ENCODE results near the gene HOXA3. TPM values are rescaled to one million over a fixed set of nuclear protein-coding genes. Genes with fewer than 3 reads are reported as not detected.

Gene HOXA3
- total and polyA plus RNA-seq, 2 of the 8 experiments (the other 6 are each of a cell fraction or from before 2014, with no cell fraction given): not detected

- CTCF ChIA-PET (ENCODE audit: partially characterized antibody): interaction anchor here (0.9 to 1.4 kb wide), 2 partner anchors 21 to 23 kb away, joined by 3 to 4 read pairs; partner anchors contain the start of gene HOXA5
- Histone ChIP-seq H3K18ac (ENCODE audit: extremely low read depth, low read length) (no peak overlapping the region), H4K5ac (ENCODE audit: insufficient read length, low read depth, low read length) (no peak overlapping the region), H2AFZ (ENCODE audit: low read length) (no peak overlapping the region), H2AK5ac (ENCODE audit: low read depth, low read length) (no peak overlapping the region), H3K4me2 (ENCODE audit: insufficient read depth in 1 of 2, low read depth in 2 of 2, low read length in 2 of 2) (no peak overlapping the region; a peak in 1 of 4 replicates), H3K9ac (replicated peaks in 1 of 4; ENCODE audit: extremely low read depth in 1 of 4, low read depth in 3 of 4, low read length in 3 of 4) (no peak overlapping the region), H2BK20ac (ENCODE audit: low read length) (no peak overlapping the region), H3K56ac (replicated peaks; ENCODE audit: insufficient read length, low read depth, low read length) (no peak overlapping the region), H2BK5ac (ENCODE audit: low read depth, low read length) (no peak overlapping the region), H3K9me3 (ENCODE audit: insufficient read depth in 2 of 2, low read depth in 1 of 2, low read length in 1 of 2) (no peaks in the 10 kb centered on the region), H3K79me2 (ENCODE audit: control insufficient read depth in 1 of 2, insufficient read depth in 2 of 2, low read length in 2 of 2) (no peaks in the 10 kb centered on the region), H3K36me3 (ENCODE audit: control insufficient read depth in 2 of 4, insufficient read depth in 4 of 4, low read length in 3 of 4) (no peaks in the 10 kb centered on the region), H3K23me2 (ENCODE audit: low read depth, low read length) (no peaks in the 10 kb centered on the region; the same call in 1 of the 2 replicates), H3K27me3 (replicated peaks in 1 of 4; ENCODE audit: control insufficient read depth in 3 of 4, extremely low read depth in 1 of 4, insufficient read depth in 3 of 4, low read length in 3 of 4) (peaks cover 100% of the 10 kb centered on the region in 4 experiments), H3K23ac (ENCODE audit: insufficient read length) (no peak overlapping the region), H2BK15ac (ENCODE audit: low read length) (no peak overlapping the region), H3K4me3 (ENCODE audit: extremely low read depth in 1 of 4, insufficient read depth in 2 of 4, low read depth in 3 of 4, low read length in 4 of 4) (no peak overlapping the region), H3K27ac (ENCODE audit: low read depth, low read length) (no peak overlapping the region), H4K8ac (ENCODE audit: extremely low read depth, insufficient read depth, low read length) (no peak overlapping the region), H3K4me1 (replicated peaks in 1 of 4; ENCODE audit: control insufficient read depth in 3 of 4, insufficient read depth in 4 of 4, low read length in 3 of 4) (0 out of 7 replicates have a peak, but pooled peaks cover 0 to 2% (median 0%) of the 10 kb centered on the region in 4 experiments), H3K4ac (replicated peaks; ENCODE audit: insufficient read length, low read depth, low read length) (no peak overlapping the region), H4K91ac (replicated peaks; ENCODE audit: insufficient read length, low read length) (no peak overlapping the region), H3K79me1 (ENCODE audit: low read depth, low read length) (no peaks in the 10 kb centered on the region), H4K20me1 (replicated peaks in 1 of 2; ENCODE audit: control insufficient read depth in 1 of 2, insufficient read depth in 2 of 2, low read length in 2 of 2) (peaks cover 28 to 29% of the 10 kb centered on the region in 2 experiments), H2BK12ac (ENCODE audit: low read depth, low read length) (no peak overlapping the region), H2BK120ac (replicated peaks; ENCODE audit: low read depth, low read length) (no peak overlapping the region), H3K14ac (ENCODE audit: insufficient read length) (no peak overlapping the region)
- 10% methylated on average over 42 of the region's 42 CpGs; no CpG with 5 or more reads in 1 of the 2 experiments for WGBS, 2 experiments (ENCODE audit: extremely low coverage in 1 of 2, insufficient coverage in 1 of 2, insufficient read length in 1 of 2, insufficient replicate concordance in 2 of 2, low coverage in 1 of 2, low lambda C conversion rate in 2 of 2, missing lambda C conversion rate in 1 of 2)
- DNase-seq (ENCODE audit: low read depth in 1 of 2, low spot score in 2 of 2): peak in 1 of 2 experiments; percentile 52
- FAIRE-seq: no peak
- peak; percentile 99 for TF ChIP-seq RNF2 (IDR thresholded peaks at IDR 0.05; ENCODE audit: borderline replicate concordance, low read depth, low read length, missing control alignments, poor library complexity, severe bottlenecking)
- no peak for TF ChIP-seq ASH2L (IDR thresholded peaks at IDR 0.05; ENCODE audit: low read length)
- TF ChIP-seq CBX8 (IDR thresholded peaks at IDR 0.05; ENCODE audit: borderline replicate concordance, low read depth, low read length): 0 out of 2 replicates have a peak, but pooled peaks have one; percentile 23
- TF ChIP-seq KDM5A (IDR thresholded peaks at IDR 0.05; ENCODE audit: low read length): no peak
- peak; percentile 91 for TF ChIP-seq SUZ12 (IDR thresholded peaks at IDR 0.05; ENCODE audit: low read length)
- peak; percentile 92 for TF ChIP-seq EZH2 (IDR thresholded peaks at IDR 0.05; ENCODE audit: low read depth, low read length, severe bottlenecking)
- 0 out of 2 replicates have a peak, but pooled peaks have one; percentile 32 for TF ChIP-seq YY1 (IDR thresholded peaks at IDR 0.05; ENCODE audit: low read depth, low read length)
- POLR2A ChIA-PET (ENCODE audit: partially characterized antibody): no interaction called here
Observed at GRCh38 chr7:27122077-27122910, 30.1 kb downstream of the HOXA3 start.
